Testis (tissue), 2 donors: Measurements from ENCODE around the gene BAX.

Experiments
- CTCF ChIP-seq, 3 experiments: fragments of 450-650 bp in 2 of 3; fragments of 200-600 bp in 1 of 3; sonication (generic) in 1 of 3; IDR thresholded peaks; one replicate each; pipeline ENCODE4 v1.5.1; 2016 to 2019; ENCODE audit warnings: antibody characterized with exemption in 3 of 3, mild to moderate bottlenecking in 2 of 3, moderate library complexity in 1 of 3
- POLR2A ChIP-seq: fragments of 450-650 bp; IDR thresholded peaks from one replicate; pipeline ENCODE4 v1.6.1; 2017; ENCODE audit warnings: antibody characterized with exemption, mild to moderate bottlenecking, moderate library complexity

DNA sequence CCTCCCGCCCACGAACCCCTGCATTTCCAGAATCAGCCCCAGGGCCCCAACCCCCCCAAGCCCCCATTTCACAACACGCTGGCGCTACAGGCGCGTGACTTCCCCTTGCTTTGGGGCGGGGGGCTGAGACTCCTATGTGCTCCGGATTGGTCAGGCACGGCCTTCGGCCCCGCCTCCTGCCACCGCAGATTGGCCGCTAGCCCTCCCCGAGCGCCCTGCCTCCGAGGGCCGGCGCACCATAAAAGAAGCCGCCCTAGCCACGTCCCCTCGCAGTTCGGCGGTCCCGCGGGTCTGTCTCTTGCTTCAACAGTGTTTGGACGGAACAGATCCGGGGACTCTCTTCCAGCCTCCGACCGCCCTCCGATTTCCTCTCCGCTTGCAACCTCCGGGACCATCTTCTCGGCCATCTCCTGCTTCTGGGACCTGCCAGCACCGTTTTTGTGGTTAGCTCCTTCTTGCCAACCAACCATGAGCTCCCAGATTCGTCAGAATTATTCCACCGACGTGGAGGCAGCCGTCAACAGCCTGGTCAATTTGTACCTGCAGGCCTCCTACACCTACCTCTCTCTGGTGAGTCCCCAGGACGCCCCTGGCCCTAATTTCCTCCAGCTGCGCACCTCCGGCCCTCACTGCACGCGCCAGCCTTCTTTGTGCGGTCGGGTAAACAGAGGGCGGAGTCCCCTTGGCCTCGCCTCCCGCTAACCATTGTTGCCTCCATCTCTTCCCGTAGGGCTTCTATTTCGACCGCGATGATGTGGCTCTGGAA is 10.5 kb downstream of the BAX start, which contains the start of gene FTL:
- TF ChIP-seq POLR2A: peak; percentile 96
- TF ChIP-seq CTCF (IDR thresholded peaks at IDR 0.05): peak in 1 of 3 experiments; percentile 6
